ENCODE data around the gene TGFBR3L. TPM values are rescaled to one million over a fixed set of nuclear protein-coding genes. Genes with fewer than 3 reads are reported as not detected.

Gene TGFBR3L
- total RNA-seq, 1 experiment from 2014 or later = not detected

DNA sequence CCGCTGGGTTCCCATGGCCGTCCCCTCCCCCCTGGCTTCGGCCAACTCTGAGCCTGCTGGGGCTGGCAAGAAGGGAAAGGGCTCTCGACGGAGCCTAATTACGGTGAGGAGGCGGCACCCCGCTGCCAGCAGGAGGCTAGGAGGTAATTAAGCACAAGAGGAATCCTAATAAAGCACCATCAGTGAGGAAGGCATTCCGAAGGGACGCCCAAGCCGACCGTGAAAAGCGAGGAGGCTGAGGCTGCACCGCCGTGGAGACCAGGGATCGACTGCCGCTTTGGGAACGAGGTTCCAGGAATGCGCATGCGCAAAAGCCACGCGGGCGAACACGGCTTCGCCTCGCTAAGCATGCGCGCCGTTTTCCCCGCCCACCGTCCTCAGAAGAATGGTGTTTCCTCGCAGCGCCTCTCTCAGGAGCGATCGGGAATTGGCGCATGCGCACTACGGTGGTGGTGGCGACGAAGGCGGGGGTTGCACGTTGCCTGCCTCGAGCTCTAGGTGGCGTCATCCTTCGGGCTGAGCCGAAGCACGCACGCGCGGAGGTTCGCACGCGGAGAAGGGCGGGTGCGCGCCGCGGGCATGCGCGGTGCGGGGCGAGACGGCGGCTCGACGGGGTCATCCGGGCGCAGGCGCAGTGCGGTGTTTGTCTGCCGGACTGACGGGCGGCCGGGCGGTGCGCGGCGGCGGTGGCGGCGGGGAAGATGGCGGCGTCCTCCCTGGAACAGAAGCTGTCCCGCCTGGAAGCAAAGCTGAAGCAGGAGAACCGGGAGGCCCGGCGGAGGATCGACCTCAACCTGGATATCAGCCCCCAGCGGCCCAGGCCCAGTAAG lies 11.2 kb upstream of the TGFBR3L start, which contains the start of gene MAP2K7:
Gene MAP2K7 (plus strand): TSS at position 634 of the 830 bp plus-strand sequence. CDS start 68 bp downstream, at position 702.
- peak; percentile 98 for DNase-seq (ENCODE audit: low spot score)

DNA sequence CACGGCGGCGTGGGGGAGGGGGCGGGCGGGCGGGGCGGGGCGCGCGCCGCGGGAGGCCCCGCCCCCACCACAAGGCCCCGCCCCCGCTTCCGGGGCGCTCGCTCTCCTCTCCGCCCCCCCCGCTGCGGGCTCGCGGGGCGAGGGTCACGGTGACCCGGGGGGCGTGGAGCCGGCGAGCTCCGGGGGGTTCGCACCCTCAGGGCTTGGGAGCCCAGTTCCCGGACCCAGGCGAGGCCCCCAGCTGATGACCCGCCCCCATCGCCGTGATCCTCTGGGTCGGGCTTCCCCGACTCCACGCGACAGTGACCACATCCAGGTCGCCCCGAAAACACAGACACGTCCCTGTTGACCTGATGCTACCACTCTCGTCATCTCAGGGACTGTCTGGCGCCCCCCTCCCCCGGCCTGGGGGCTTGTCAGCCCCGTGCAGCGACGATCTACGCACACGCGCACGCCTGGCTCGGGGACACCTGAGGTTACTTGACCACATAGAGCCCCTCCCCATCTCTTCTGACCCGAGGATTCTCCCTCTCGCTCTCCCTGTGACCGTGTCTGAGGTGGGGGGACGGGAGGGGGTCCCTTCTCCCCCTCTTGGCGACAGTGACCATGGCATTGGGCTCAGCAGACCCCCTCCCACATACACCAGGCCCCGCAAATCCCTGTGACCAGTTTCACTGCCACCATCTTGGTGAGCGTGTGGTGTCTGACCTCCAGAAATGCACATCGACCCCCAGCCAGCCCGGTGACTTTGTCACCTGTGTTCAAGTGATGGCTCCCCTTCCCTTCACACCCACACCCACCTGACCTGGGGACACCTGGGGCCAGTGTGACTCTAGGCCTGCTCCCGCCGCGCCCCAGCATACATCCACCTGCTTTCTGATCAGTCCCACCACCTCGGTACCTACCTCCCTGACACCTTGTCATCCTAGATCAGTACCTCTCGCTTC lies 10.3 kb upstream of the TGFBR3L start:
- DNase-seq (ENCODE audit: low spot score) = no peak

DNA sequence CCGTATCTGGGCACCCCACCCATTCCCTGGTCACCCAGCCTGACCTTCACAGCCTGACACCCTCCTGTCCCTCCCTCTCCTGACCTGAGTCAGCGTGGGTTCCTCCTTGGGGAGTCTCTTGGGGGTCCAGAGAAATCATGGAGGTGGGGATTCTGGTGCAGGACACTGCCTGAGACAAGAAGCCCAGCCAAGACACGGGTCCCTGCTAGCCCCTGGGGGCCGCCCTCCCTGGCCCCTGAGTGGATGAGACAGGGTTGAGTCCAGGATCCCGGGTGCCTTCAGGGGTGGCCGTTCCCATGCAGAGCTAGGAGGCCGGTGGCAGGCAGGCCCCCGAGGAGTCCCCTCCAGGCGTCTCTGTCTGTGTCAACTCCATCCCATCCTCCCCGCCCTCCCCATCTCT lies 9.4 kb upstream of the TGFBR3L start:
- no peak for DNase-seq (ENCODE audit: low spot score)

DNA sequence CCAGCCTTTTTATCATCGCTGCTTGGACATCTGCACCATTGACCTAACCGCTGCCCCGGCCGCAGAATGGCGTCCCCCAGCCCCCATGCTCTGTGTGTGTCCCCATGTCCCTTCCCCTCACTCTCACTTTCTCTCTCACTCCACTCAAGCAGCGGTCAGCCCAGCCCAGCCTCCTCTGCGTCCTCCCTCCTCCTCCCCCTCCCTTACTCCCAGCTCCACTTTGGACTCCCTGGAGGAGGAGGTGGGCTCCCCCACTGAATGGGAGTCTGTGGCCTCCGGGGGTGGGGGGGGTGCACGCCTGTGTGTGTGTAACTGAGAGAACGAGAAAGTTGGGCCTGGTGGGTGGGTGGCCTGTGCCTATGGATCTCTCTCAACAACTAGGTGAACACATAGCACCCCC lies 8.8 kb upstream of the TGFBR3L start:
- DNase-seq (ENCODE audit: low spot score) = no peak

DNA sequence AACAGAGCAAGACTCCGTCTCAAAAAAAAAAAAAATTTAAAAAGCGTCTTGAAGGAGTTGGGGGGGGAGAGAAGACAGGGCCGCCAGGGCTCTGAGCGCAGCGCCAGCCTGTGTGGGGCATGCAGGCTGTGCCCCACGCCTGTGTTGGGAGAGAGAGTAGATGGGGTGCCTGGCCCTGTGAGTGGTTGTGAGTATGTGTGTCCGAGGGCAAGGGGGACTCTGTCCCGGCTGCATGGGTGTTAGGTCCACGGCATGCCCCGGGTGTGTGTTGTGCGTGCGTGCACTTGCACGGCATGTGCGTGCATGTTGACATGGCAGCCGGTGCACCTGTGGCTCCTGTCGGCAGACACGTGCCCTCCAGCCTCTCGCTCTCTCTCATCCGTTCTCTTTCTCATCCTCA lies 7.5 kb upstream of the TGFBR3L start:
- no peak for DNase-seq (ENCODE audit: low spot score)

DNA sequence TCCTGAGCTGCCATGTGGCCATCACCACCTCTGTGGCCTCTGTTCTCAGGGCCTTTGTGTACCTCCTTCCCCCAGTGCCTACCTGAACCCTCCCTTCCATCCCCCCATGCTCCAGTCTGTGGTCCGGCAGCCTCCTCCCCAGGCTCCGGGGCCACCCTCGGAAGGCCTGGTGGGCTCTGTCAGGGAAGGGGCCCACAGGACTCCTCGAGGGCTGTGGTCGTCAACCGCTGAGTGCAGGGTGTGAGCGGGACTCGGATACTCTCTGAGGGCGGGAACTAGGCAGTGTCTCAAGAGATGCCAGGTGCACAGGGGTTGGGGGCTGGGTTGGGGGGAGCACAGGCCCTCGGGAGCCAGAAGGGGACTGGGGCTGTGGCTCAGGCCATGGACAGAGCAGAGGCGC lies 7.1 kb upstream of the TGFBR3L start:
- no peak for DNase-seq (ENCODE audit: low spot score)

DNA sequence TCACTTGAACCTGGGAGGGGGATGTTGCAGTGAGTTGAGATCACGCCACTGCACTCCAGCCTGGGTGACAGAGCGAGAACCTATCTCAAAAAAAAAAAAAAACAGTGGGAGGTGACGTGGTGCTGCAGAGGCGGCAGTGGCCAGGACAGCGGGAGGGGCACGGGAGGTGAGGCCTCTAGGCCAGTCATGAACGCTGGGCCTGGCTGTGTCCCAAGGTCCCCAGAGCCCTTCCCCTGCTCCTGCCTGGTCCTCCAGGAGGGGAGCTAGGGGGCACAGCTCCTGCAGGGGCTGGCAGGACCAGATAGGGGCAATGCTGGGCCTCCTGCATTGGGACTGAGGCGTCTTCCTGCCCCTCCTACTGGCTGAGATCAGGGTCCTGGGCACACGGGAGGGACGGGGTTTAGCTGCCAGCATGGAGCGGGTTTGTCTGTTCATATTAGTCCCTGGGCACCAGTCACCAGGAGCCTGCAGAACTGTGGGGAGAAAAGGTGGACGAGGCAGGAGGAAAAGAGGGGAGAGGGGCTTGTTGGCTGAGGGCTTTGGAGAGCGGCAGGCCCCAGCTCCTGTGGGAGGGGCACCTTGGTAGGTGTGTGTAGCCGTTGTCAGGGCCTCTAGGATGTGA lies 6.4 kb upstream of the TGFBR3L start:
- no peak for DNase-seq (ENCODE audit: low spot score)

DNA sequence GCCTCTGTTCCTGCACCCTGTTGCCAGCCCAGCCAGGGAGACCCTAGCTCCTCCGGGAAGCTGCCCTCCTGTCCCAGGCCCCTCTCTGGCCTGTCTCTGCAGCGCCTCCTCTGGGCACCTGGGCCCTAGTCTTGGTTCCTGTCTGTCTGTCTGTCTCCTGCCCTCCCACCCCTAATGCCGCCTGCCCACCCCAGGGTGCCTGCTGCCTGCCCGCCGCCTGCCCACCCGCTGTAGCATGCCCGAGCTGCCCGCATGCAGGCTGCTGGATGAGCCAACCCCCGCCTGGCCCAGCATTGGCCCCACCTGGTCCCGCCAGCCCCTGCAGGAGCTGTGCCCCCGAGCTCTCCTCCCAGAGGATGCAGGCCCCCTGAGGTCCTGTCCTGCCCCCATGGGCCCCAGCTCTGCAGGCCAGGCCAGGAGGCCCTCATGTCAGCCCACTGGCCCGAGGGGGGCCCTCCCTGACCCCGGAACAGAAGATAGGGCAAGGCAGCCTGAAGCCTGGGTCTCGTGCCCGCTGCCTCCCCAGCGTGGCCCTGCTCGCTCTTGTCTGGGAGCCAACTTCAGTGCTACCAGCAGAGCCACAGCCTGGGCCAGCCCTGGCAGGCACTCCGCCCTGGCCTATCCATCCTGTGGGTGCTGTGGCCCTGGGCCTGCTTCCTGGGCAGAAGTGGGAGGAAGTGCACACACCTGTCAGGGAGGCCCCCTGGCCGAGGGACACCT lies 5.7 kb upstream of the TGFBR3L start:
- no peak for DNase-seq (ENCODE audit: low spot score)

DNA sequence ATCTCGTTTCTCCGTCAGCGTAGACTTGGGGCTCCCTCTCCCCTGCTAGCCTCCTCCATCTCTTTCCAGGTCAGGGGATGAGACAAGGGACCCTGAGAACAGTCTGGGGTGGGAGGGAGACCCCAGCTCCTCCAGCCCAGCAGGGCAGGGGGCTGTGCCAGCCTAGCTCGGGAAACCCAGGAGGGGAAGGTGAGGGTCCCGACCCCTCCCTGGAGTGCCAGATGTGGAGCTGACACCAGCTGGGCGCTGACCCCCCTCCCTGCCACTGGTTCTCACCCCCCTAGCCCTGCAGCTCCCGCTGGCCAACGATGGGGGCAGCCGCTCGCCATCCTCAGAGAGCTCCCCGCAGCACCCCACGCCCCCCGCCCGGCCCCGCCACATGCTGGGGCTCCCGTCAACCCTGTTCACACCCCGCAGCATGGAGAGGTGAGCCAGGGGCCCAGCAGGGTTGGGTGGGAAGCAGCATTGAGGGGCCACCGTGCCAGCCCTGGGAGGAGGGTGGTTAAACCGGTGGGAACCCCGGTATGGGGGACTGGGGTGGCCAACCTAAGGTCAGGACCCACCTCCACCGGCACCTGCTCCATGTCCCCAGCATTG lies 5.1 kb upstream of the TGFBR3L start:
- no peak for DNase-seq (ENCODE audit: low spot score)

DNA sequence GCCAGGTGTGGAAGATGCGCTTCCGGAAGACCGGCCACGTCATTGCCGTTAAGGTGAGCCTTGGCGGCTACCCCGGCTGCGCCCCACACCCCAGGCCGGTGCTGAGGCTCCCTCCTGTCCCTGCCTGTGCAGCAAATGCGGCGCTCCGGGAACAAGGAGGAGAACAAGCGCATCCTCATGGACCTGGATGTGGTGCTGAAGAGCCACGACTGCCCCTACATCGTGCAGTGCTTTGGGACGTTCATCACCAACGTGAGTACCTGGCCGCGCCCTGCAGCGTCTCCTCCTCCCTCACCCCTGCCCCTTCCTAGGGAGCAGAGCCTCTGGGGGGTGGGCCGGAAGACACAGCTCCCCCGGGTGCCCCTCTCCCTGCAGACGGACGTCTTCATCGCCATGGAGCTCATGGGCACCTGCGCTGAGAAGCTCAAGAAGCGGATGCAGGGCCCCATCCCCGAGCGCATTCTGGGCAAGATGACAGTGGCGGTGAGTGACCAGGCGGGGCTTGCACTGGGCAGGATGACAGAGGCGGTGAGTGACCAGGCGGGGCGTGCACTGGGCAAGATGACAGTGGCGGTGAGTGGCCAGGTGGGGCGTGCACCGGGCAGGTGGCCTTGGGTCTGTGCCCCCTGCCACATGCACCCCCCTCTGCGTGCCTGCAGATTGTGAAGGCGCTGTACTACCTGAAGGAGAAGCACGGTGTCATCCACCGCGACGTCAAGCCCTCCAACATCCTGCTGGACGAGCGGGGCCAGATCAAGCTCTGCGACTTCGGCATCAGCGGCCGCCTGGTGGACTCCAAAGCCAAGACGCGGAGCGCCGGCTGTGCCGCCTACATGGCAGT lies 4.1 kb upstream of the TGFBR3L start:
- no peak for DNase-seq (ENCODE audit: low spot score)

DNA sequence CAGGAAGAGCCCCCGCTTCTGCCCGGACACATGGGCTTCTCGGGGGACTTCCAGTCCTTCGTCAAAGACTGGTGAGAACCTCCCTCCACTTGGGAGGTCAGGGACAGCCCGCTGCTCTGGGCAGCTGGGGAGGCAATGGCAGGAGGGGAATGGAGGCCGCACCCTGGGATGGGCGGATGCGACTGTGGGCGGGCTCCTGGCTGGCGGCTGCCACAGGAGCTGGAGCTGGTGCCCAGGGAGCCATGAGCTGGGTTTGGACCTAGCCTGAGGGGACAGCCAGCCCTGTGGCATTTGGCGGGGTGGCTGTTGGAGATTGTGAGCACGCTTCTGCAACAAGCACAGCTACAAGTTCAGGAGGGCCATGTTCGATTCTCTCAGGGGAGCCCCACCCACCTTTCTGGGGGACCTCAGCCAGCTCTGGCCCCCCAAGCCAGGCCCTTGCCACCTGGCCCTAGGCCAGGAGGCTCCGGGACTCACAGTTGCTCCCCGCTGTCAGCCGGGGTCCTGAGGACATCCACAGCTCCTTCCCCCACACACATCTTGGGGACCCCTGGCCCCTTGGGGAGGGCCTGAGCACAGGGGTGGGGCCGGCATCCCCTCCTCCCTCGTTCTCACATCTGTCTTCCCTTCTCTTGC lies 3.0 kb upstream of the TGFBR3L start:
- DNase-seq (ENCODE audit: low spot score) = no peak

DNA sequence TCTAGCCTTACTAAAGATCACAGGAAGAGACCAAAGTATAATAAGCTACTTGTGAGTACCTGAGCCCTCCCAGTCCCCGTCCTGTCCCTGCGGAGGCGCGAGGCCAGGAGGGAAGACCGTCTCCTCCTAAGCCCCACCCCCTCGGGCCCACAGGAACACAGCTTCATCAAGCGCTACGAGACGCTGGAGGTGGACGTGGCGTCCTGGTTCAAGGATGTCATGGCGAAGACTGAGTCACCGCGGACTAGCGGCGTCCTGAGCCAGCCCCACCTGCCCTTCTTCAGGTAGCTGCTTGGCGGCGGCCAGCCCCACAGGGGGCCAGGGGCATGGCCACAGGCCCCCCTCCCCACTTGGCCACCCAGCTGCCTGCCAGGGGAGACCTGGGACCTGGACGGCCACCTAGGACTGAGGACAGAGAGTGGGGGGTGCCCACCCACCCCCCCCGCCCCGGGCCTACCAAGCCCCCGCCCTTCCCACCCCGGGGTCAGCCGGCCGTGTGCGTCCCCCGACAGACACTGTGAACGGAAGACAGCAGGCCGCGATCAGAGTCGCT lies 2.4 kb upstream of the TGFBR3L start:
- no peak for DNase-seq (ENCODE audit: low spot score)

DNA sequence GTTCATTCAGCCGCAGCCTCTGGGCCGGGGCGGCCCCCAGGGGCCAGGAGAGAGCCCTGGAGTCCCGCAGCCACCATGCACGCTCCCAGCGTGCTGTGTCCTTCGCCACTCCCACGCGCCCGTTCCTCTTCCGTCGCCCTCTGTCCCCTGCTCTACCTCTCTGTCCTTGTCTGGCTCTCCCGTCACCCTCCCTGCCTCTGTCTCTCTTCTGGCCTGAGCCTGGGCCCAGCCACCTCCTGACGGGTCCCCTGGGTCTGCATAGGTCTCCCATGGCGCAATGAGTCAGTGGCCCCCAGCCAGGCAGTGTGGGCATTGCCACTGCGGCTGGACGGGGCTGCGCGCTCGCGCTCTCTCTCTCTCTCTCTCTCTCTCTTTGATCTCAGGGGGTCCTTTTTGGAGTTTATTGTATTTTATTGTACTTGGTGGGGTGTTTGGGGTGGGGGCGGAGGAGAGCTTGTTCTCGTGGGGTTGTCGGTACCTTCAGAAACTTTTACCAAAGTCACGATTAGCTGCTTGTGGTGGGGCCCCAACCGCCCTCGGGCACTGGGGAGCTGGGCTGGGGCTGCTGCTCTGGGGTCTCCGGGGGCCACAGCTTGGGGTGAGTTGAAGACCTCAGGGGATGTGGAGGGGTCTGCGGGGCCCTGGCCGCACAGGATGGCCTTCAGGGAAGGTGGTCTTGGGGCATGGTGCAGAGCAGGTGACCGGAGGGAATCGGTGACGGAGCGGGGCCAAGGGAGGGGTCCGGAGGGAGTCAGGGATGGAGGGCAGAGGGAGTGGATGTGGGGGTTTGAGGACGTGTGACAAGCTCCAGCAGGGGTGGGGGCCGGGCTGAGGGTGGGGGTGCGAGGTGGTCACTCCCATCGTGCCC lies 1.7 kb upstream of the TGFBR3L start:
- DNase-seq (ENCODE audit: low spot score) = no peak

DNA sequence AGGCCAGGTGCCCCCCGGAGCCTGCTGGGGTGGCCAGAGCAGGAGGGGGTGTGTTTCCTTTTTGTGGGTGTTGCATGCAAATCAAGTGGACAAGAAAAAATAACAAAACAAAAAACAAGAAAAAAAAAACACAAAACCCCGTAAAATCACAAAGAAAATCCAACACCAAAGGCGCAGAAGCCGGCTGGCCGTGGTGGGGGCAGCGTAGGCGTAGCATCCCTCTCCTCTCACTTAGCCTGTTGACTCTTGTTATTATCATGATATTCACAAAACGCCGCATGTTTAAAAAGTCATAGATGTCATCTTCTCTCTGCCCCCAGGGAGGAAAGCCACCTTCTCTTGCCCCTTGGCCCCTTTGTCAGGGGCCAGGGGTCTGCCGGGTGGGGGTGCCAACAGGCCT lies 978 bp upstream of the TGFBR3L start:
- DNase-seq (ENCODE audit: low spot score) = no peak

DNA sequence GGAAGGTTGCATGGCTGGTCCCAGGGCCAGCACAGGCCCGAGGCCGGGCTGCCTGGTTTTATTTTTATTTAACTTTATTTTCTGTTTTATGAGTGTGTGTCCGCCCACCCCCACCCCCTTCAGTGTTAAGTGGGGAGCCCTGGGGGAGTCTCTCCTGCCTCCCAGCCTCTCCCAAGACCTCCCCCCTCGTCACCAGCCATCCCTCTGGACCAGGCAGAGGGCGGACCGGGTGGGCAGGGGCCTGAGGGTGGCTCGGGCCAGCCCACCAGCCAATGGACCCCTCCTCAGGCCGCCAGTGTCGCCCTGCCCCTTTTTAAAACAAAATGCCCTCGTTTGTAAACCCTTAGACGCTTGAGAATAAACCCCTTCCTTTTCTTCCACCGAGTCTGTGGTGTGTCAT lies 531 bp upstream of the TGFBR3L start:
- DNase-seq (ENCODE audit: low spot score) = no peak

DNA sequence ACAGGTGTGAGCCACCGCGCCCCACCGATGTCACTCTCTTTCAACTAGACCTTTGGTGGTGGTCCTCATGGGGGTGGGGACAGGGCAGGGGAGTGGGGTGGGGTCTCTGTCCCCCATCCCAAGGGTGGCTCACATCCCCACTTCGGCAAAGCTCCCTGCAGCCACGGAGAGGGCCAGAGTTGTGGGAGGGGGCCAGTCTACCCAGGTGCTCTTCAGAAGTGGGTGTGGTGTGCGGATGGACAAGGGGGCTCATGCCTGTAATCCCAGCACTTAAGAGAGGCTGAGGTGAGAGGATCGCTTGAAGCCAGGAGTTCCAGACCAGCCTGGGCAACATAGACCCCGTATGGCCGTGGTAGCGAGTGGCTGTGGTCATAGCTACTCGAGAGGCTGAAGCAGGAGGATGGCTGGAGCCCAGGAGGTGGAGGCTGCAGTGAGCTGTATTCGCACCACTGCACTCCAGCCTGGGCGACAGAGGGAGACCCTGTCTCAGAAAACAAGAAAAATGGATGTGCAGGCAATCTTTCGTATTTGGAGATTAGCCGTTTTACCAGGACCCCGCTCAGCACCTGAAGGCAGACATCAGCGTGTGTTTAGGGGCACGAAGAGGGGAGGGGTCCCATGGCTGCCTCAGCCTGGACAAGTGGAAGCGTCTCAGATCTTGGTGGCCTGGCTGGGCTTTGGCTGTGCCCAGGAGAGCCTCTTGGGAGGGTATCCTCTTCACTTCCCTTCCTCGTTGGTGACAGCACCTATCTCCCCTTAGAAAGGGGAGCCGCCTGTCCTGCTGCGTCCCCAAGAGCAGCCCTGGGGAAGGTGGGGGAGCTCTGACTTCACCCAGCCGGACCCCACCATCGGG lies 846 bp downstream of the TGFBR3L start:
- no peak for DNase-seq (ENCODE audit: low spot score)

All from HT-29 (cell line).